Measurements from ENCODE around the gene TLE2. TPM values are rescaled to one million over a fixed set of nuclear protein-coding genes. Genes with fewer than 3 reads are reported as not detected.
A peak's percentile ranks its signal among the peaks of the same experiment; 100 is the strongest.

TLE2 gene
- total RNA-seq, 2 experiments from 2014 or later = 1.4 to 2.3 TPM

DNA sequence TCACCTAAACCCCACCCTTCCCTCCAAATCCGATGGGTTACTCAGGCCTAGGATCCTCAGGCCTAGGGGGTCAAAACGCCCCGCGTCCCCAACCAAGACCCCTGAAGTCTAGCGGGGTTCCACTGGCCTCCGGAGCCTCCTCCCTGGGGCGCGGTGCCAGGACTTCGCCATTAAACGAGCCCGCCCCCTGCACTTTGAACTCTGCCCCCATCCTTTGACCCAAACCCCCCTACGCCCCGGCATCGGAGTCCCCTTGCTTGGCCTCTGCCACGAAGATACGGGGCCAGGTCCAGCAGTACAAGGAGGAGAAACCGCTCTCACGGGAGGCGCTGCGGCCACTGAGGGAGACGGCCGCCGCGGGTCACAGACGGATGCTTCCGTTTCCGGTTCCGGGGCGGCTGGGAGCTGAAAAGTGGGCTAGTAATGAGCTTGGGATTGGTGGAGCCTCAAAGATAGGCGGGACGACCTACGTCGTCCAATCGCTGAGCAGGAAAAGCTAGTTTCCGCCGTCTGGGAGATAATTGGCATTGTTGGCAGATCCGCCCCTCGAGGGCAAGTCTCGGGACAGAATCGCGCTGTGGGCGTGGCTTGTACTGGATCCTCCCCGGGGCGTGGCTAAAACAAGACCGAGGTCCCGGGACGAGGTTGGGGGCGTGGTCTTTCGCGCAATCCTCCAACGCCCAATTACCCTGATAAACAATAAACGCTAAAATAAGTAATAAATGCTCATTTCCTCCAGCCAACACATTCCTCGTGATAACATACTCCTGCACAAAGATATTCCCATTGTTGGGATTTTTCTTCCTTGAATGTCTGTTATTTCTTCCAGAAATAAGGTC is 78.6 kb downstream of the TLE2 start:
- Mint-ChIP-seq H3K27ac (peak overlapping the region; percentile 98), H3K36me3 (peaks cover 9% of the 10 kb centered on the region), H3K27me3 (no peaks in the 10 kb centered on the region), H3K4me3 (peak overlapping the region; percentile 98), H3K9me3 (no peaks in the 10 kb centered on the region), H3K4me1 (peaks cover 14% of the 10 kb centered on the region)
- peak; percentile 98 for DNase-seq

DNA sequence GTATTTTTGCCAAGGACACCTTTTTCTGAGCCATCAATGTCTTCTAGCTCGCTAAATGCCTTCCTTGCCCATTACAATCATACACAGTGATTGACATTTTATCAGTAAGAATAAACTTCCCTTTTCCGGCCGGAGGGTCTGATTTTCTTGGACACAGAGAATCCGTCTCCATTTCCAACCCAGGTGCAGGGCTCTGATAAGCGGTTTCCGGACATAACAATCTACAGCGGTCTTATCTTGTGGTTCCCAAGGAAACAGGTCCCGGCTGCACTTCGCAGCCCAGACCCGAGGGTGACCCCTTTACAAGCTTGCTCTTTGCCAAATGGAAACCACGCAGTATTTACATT is 79.2 kb downstream of the TLE2 start:
- Mint-ChIP-seq H3K27me3 (no peaks in the 10 kb centered on the region), H3K27ac (peak overlapping the region; percentile 98), H3K9me3 (no peaks in the 10 kb centered on the region), H3K4me3 (peak overlapping the region; percentile 98), H3K36me3 (peaks cover 9% of the 10 kb centered on the region), H3K4me1 (peaks cover 14% of the 10 kb centered on the region)
- DNase-seq = no peak

Other genes with a start within 250 kb of the TLE2 start
- 10 to 100 TPM; 84.8 to 87.4 TPM for gene SGTA, start 246.0 kb downstream of the TLE2 start, total RNA-seq
- 100 to 1,000 TPM; 164 to 170 TPM for gene THOP1, start 243.8 kb downstream of the TLE2 start, total RNA-seq
- 1 to 10 TPM; 1.2 to 1.3 TPM for gene ZNF554, start 209.4 kb downstream of the TLE2 start, total RNA-seq
- gene ZNF555, start 187.8 kb downstream of the TLE2 start, total RNA-seq = 1 to 10 TPM; 1.5 to 1.9 TPM
- gene ZNF556, start 161.9 kb downstream of the TLE2 start, total RNA-seq = not detected
- gene ZNF57, start 128.4 kb downstream of the TLE2 start, total RNA-seq = 1 to 10 TPM; 4.2 to 5.3 TPM
- gene ZNF77, start 84.3 kb downstream of the TLE2 start, total RNA-seq = 1 to 10 TPM; 3.4 to 3.5 TPM
- 1 to 10 TPM; 2.4 to 3.2 TPM for gene TLE6, start 51.7 kb downstream of the TLE2 start, total RNA-seq
- gene TLE5, start 33.2 kb upstream of the TLE2 start, total RNA-seq = 100 to 1,000 TPM; 221 to 222 TPM
- 1 to 10 TPM; 4.5 to 4.6 TPM for gene GNA11, start 65.1 kb upstream of the TLE2 start, total RNA-seq
- gene GNA15, start 106.8 kb upstream of the TLE2 start, total RNA-seq = 1 to 10 TPM; 7.5 to 7.8 TPM
- gene S1PR4, start 149.5 kb upstream of the TLE2 start, total RNA-seq = 10 to 100 TPM; 37.5 to 42.7 TPM
- gene NCLN, start 156.7 kb upstream of the TLE2 start, total RNA-seq = 10 to 100 TPM; 86.5 to 91.3 TPM
- under 1 TPM; 0.16 to 0.29 TPM for gene CELF5, start 195.4 kb upstream of the TLE2 start, total RNA-seq

All from activated naive CD8-positive, alpha-beta T cell treated with anti-CD3 and anti-CD28 coated beads for 36 hours (primary cell).